Measurements from ENCODE around the gene DYRK1A.

GRCh38 chr21:37427221-37427620 lies 60.6 kb downstream of the DYRK1A start:
- TF ChIP-seq CTCF (IDR thresholded peaks at IDR 0.05; ENCODE audit: low read depth, low read length) (no peak), MAX (IDR thresholded peaks at IDR 0.05; ENCODE audit: low read depth, low read length) (no peak), POLR2A (IDR thresholded peaks at IDR 0.05; ENCODE audit: extremely low read depth, insufficient read length) (no peak), MYC (IDR thresholded peaks at IDR 0.05; ENCODE audit: low read depth, low read length) (no peak)

All from NB4 (cell line).